ENCODE measurements around the gene SMG7. TPM values are rescaled to one million over a fixed set of nuclear protein-coding genes. Genes with fewer than 3 reads are reported as not detected.

The SMG7 gene
- total and polyA plus RNA-seq, 2 of the 4 experiments (the other 2 are of a cell fraction), result 18.1 to 22.6 TPM

DNA sequence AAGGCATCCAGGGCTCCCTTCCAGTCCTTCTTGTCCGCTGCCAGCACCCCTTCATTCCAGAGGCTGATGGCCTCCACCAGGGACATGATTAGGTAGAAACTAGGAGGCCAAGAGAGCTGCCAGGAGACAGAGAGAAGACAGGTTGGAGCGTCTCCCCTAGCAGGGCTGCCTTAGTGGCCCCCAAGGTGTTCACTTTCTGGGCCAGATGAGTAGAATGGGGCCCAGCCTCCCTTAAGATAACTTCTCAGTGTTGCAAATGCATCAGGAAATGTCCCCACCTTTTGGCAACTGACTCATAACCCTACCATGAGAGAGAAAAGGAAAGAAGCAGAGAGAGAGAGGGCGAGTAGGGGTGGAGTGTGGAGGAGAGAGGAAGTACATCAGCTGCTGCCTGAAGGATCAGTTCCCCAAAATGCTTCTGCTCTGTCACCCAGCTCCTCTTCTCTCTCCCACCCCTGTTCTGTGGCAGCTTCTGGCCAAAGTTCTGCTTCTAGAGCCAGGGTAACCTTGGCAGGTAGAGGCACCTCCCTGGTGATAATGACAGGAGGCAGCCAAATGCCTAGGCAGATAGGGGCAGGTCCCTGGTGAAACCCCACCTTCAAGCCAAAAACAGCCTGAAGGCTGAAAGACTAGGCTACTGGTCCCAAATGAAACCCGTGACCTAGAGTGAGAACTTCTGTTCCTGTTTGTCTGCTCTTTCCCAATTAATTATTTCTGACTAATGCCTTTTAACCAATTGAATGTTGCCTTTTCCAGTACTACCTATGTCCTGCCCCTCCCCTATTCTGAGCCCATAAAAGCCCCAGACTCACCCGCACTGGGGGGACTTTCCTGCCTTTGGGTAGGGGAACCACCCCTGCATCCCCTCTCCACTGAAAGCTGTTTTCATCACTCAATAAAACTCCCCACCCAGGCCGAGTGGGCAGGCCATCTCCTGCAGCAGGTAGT, 118.2 kb downstream of the SMG7 start, which contains the start of gene NCF2:
Gene NCF2, minus strand, starts transcription at position 216 of the 948 bp plus-strand sequence. Its CDS starts 130 bp downstream, at position 86.
- Histone ChIP-seq H3K79me1 (ENCODE audit: low read depth in 1 of 2, low read length in 2 of 2) (no peaks in the 10 kb centered on the region), H3K9me3 (ENCODE audit: control insufficient read depth, insufficient read depth, low read length) (no peaks in the 10 kb centered on the region), H4K5ac (ENCODE audit: low read depth, low read length) (no peak within 1 kb of the TSS), H2BK20ac (ENCODE audit: low read depth, low read length) (no peak within 1 kb of the TSS), H2BK15ac (ENCODE audit: low read depth, low read length) (no peak within 1 kb of the TSS), H3K18ac (ENCODE audit: low read depth, low read length) (no peak within 1 kb of the TSS), H3K4me1 (ENCODE audit: control insufficient read depth, insufficient read depth, low read length) (0 out of 2 replicates have a peak, but pooled peaks cover 2% of the 10 kb centered on the region), H3K23ac (ENCODE audit: low read depth, low read length) (no peak within 1 kb of the TSS), H2BK5ac (ENCODE audit: low read depth, low read length, poor library complexity, severe bottlenecking) (no peak within 1 kb of the TSS), H3K9ac (ENCODE audit: low read depth, low read length) (no peak within 1 kb of the TSS), H4K8ac (ENCODE audit: low read depth in 2 of 2, low read length in 2 of 2) (peak within 1 kb of the TSS in 1 of 2 experiments; percentile 9; a peak in 1 of 4 replicates), H3K36me3 (ENCODE audit: control insufficient read depth, insufficient read depth, low read length) (no peaks in the 10 kb centered on the region), H3K4ac (ENCODE audit: low read depth, low read length) (no peak within 1 kb of the TSS; the same call in 1 of the 2 replicates), H4K91ac (ENCODE audit: insufficient read depth, low read depth, low read length) (no peak within 1 kb of the TSS), H3K4me3 (ENCODE audit: insufficient read depth, low read depth, low read length) (no peak within 1 kb of the TSS), H3K9me1 (ENCODE audit: insufficient read depth, low read length) (peaks cover 3% of the 10 kb centered on the region; the same call in 1 of the 2 replicates), H3K27me3 (ENCODE audit: control insufficient read depth, insufficient read depth, low read length) (no peaks in the 10 kb centered on the region), H2AK5ac (ENCODE audit: low read depth, low read length) (no peak within 1 kb of the TSS), H3K14ac (replicated peaks; ENCODE audit: low read depth, low read length) (no peak within 1 kb of the TSS), H4K20me1 (ENCODE audit: insufficient read depth, low read length) (no peaks in the 10 kb centered on the region), H2AK9ac (replicated peaks; ENCODE audit: low read depth, low read length, poor library complexity) (no peak within 1 kb of the TSS), H3K27ac (ENCODE audit: insufficient read depth, low read length) (no peak within 1 kb of the TSS), H3K56ac (ENCODE audit: extremely low read depth, insufficient read depth, low read length) (no peak within 1 kb of the TSS), H2BK120ac (ENCODE audit: low read depth, low read length) (no peak within 1 kb of the TSS), H2AFZ (replicated peaks; ENCODE audit: low read length, poor library complexity) (peak within 1 kb of the TSS; percentile 83), H3K4me2 (ENCODE audit: low read depth, low read length) (no peak within 1 kb of the TSS)
- TF ChIP-seq NFE2L2 (IDR thresholded peaks at IDR 0.05; ENCODE audit: low read depth, low read length) (no peak), FOS (IDR thresholded peaks at IDR 0.05; ENCODE audit: low read depth, low read length) (no peak), MXI1 (IDR thresholded peaks at IDR 0.05; ENCODE audit: borderline replicate concordance, low read depth, low read length) (no peak), RCOR1 (IDR thresholded peaks at IDR 0.05; ENCODE audit: insufficient replicate concordance, low read length) (no peak)
- TF ChIP-seq, protein P1, sequence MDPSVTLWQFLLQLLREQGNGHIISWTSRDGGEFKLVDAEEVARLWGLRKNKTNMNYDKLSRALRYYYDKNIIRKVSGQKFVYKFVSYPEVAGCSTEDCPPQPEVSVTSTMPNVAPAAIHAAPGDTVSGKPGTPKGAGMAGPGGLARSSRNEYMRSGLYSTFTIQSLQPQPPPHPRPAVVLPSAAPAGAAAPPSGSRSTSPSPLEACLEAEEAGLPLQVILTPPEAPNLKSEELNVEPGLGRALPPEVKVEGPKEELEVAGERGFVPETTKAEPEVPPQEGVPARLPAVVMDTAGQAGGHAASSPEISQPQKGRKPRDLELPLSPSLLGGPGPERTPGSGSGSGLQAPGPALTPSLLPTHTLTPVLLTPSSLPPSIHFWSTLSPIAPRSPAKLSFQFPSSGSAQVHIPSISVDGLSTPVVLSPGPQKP (IDR thresholded peaks at IDR 0.05; ENCODE audit: borderline replicate concordance, low read depth, low read length), result no peak
- in situ Hi-C loops (cut with MboI; ENCODE audit: low sequenced_read_pairs), result no loop called here
- ChIA-PET POLR2A (ENCODE audit: unreplicated experiment) (no interaction called here), CTCF (interaction anchor here (1.1 kb wide), 1 partner anchor 19 kb away, joined by 4 read pairs; no protein-coding TSS in a partner anchor)
- no TSS peak for BruUV-seq (replicated peaks)
- intact Hi-C loops (cut with micrococcal nuclease), result no loop called here
- dilution Hi-C loops (cut with HindIII; ENCODE audit: low sequenced_read_pairs, unreplicated experiment), result no loop called here
- ATAC-seq (ENCODE audit: low read depth) (peak; percentile 51; the same call in 1 of the 2 replicates), DNase-seq (peak; percentile 57)
- WGBS, 2 experiments (ENCODE audit: extremely low coverage in 2 of 2, insufficient read length in 1 of 2), result no CpG with 5 or more reads among the region's 6 CpGs

Measured in IMR-90 (cell line).